ENCODE measurements around the gene TAS1R2. TPM values are rescaled to one million over a fixed set of nuclear protein-coding genes. Genes with fewer than 3 reads are reported as not detected.

The TAS1R2 gene
- total and polyA plus RNA-seq, 2 of the 13 experiments (the other 11 are each of a cell fraction or from before 2014, with no cell fraction given), result not detected

DNA sequence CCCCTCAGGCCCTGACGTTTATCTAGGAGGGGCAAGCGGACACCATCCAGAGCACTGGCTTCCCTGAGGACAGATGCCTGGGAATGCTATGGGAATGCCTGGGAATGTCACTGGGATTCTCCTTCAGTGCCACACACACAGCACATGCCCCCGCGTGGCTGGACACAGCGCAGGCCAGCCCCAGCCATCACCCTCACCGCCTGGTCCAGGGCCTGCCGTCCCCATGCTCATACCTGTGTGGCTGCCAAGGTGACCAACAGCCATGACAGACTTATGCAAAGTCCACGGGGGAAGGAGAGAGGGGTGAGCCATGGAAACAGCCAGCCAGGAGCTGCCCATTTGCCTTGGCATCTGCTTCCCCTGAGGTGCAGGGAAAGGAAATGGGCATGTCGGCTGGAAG is 5.7 kb upstream of the TAS1R2 start:
- POLR2A ChIA-PET, result no interaction called here
- Histone ChIP-seq H3K79me2 (ENCODE audit: insufficient read depth, low read length) (no peaks in the 10 kb centered on the region), H3K4me1 (ENCODE audit: insufficient read depth, low read length) (peaks cover 10% of the 10 kb centered on the region), H3K36me3 (replicated peaks in 1 of 2; ENCODE audit: control insufficient read depth in 1 of 2, insufficient read depth in 2 of 2, low read length in 2 of 2) (no peaks in the 10 kb centered on the region), H3K4me3 (replicated peaks in 1 of 3; ENCODE audit: insufficient read depth in 1 of 3, low read depth in 2 of 3, low read length in 3 of 3) (no peak overlapping the region), H3K27me3 (ENCODE audit: control insufficient read depth in 1 of 2, insufficient read depth in 2 of 2, low read length in 2 of 2) (peaks cover 4 to 45% of the 10 kb centered on the region in 2 experiments), H3K4me2 (ENCODE audit: low read depth, low read length) (no peak overlapping the region), H4K20me1 (ENCODE audit: insufficient read depth, low read length) (no peaks in the 10 kb centered on the region), H3K9ac (ENCODE audit: insufficient read depth, low read depth, low read length) (no peak overlapping the region), H2AFZ (ENCODE audit: low read length) (no peak overlapping the region), H3K27ac (ENCODE audit: extremely low read length, insufficient read depth, low read length) (no peak overlapping the region), H3K9me3 (ENCODE audit: low read length) (no peaks in the 10 kb centered on the region)
- WGBS (ENCODE audit: low lambda C conversion rate), result 79% methylated on average over 2 of the region's 9 CpGs
- FAIRE-seq (no peak), ATAC-seq (no peak), DNase-seq (ENCODE audit: low spot score) (no peak)
- in situ Hi-C loops (cut with HindIII; ENCODE audit: extremely low pct_ligation_motif_present, low pct_unique_long_range_greater_than_20kb) (no loop called here), intact Hi-C loops (cut with micrococcal nuclease; ENCODE audit: unreplicated experiment) (no loop called here)
- no TSS peak for BruUV-seq (replicated peaks)
- CTCF ChIA-PET (ENCODE audit: low intra/inter-chr PET ratio, low total read pairs), result no interaction called here
- TF ChIP-seq ZNF446 (CRISPR knock-in tag; IDR thresholded peaks at IDR 0.05) (no peak), RFXAP (CRISPR knock-in tag; IDR thresholded peaks at IDR 0.05; ENCODE audit: borderline replicate concordance) (no peak), YEATS2 (CRISPR knock-in tag; IDR thresholded peaks at IDR 0.05; ENCODE audit: borderline replicate concordance) (no peak), ZBTB20 (CRISPR knock-in tag; IDR thresholded peaks at IDR 0.05; ENCODE audit: borderline replicate concordance, low read depth) (no peak), ZNF121 (CRISPR knock-in tag; IDR thresholded peaks at IDR 0.05) (no peak), PHF21A (CRISPR knock-in tag; IDR thresholded peaks at IDR 0.05) (no peak), HMG20A (CRISPR knock-in tag; IDR thresholded peaks at IDR 0.05; ENCODE audit: borderline replicate concordance) (no peak), DMAP1 (CRISPR knock-in tag; IDR thresholded peaks at IDR 0.05) (no peak), ZSCAN22 (CRISPR knock-in tag; IDR thresholded peaks at IDR 0.05) (no peak), SOX13 (IDR thresholded peaks at IDR 0.05) (no peak), SOX13 (CRISPR knock-in tag; conservative IDR thresholded peaks at IDR 0.05 in 1 of 2, IDR thresholded peaks at IDR 0.05 in 1 of 2) (no peak), HOXA7 (CRISPR knock-in tag; IDR thresholded peaks at IDR 0.05) (no peak), HMGA1 (CRISPR knock-in tag; conservative IDR thresholded peaks at IDR 0.05) (no peak), KLF15 (CRISPR knock-in tag; IDR thresholded peaks at IDR 0.05; ENCODE audit: borderline replicate concordance) (no peak), CENPT (CRISPR knock-in tag; IDR thresholded peaks at IDR 0.05; ENCODE audit: low read depth) (no peak), ZNF790 (CRISPR knock-in tag; IDR thresholded peaks at IDR 0.05; ENCODE audit: borderline replicate concordance) (no peak)
- TF ChIP-seq, protein P1, sequence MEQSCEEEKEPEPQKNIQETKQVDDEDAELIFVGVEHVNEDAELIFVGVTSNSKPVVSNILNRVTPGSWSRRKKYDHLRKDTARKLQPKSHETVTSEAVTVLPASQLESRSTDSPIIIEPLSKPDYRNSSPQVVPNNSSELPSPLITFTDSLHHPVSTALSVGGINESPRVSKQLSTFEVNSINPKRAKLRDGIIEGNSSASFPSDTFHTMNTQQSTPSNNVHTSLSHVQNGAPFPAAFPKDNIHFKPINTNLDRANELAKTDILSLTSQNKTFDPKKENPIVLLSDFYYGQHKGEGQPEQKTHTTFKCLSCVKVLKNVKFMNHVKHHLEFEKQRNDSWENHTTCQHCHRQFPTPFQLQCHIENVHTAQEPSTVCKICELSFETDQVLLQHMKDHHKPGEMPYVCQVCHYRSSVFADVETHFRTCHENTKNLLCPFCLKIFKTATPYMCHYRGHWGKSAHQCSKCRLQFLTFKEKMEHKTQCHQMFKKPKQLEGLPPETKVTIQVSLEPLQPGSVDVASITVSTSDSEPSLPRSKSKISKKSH (CRISPR knock-in tag; IDR thresholded peaks at IDR 0.05; ENCODE audit: borderline replicate concordance), result no peak
- TF ChIP-seq, protein P2, sequence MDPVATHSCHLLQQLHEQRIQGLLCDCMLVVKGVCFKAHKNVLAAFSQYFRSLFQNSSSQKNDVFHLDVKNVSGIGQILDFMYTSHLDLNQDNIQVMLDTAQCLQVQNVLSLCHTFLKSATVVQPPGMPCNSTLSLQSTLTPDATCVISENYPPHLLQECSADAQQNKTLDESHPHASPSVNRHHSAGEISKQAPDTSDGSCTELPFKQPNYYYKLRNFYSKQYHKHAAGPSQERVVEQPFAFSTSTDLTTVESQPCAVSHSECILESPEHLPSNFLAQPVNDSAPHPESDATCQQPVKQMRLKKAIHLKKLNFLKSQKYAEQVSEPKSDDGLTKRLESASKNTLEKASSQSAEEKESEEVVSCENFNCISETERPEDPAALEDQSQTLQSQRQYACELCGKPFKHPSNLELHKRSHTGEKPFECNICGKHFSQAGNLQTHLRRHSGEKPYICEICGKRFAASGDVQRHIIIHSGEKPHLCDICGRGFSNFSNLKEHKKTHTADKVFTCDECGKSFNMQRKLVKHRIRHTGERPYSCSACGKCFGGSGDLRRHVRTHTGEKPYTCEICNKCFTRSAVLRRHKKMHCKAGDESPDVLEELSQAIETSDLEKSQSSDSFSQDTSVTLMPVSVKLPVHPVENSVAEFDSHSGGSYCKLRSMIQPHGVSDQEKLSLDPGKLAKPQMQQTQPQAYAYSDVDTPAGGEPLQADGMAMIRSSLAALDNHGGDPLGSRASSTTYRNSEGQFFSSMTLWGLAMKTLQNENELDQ (CRISPR knock-in tag; IDR thresholded peaks at IDR 0.05; ENCODE audit: borderline replicate concordance), result no peak
- TF ChIP-seq, protein P3, sequence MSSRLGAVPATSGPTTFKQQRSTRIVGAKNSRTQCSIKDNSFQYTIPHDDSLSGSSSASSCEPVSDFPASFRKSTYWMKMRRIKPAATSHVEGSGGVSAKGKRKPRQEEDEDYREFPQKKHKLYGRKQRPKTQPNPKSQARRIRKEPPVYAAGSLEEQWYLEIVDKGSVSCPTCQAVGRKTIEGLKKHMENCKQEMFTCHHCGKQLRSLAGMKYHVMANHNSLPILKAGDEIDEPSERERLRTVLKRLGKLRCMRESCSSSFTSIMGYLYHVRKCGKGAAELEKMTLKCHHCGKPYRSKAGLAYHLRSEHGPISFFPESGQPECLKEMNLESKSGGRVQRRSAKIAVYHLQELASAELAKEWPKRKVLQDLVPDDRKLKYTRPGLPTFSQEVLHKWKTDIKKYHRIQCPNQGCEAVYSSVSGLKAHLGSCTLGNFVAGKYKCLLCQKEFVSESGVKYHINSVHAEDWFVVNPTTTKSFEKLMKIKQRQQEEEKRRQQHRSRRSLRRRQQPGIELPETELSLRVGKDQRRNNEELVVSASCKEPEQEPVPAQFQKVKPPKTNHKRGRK (CRISPR knock-in tag; IDR thresholded peaks at IDR 0.05), result no peak
- TF ChIP-seq, protein P4, sequence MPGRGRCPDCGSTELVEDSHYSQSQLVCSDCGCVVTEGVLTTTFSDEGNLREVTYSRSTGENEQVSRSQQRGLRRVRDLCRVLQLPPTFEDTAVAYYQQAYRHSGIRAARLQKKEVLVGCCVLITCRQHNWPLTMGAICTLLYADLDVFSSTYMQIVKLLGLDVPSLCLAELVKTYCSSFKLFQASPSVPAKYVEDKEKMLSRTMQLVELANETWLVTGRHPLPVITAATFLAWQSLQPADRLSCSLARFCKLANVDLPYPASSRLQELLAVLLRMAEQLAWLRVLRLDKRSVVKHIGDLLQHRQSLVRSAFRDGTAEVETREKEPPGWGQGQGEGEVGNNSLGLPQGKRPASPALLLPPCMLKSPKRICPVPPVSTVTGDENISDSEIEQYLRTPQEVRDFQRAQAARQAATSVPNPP (CRISPR knock-in tag; IDR thresholded peaks at IDR 0.05), result no peak

Measured in HepG2 (cell line).